SU-DHL-6 (cell line): ENCODE measurements around the gene STRADA.

Source experiments
- H2AFZ ChIP-seq: fragments of 200-600 bp; sonication (generic); 2 replicates; pipeline ENCODE4 v1.6.1; 2014; ENCODE audit warnings: low read depth, mild to moderate bottlenecking, moderate library complexity, mixed read lengths, antibody characterized with exemption, low read length; ENCODE audit not compliant: severe bottlenecking
- H3F3A ChIP-seq: fragments of 200-600 bp; shearing (Covaris generic); 2 replicates; pipeline ENCODE4 v1.6.0; 2016; ENCODE audit warnings: antibody characterized with exemption, mild to moderate bottlenecking; ENCODE audit not compliant: insufficient read depth
- H3K27ac ChIP-seq: fragments of 200-600 bp; sonication (generic); 2 replicates; pipeline ENCODE4 v1.5.1; 2016; ENCODE audit warnings: low read depth, mild to moderate bottlenecking, low read length, moderate library complexity, mixed read lengths
- H3K27me3 ChIP-seq: fragments of 200-600 bp; sonication (generic), shearing (Covaris generic); 2 replicates; pipeline ENCODE4 v1.6.0; 2014; ENCODE audit warnings: mild to moderate bottlenecking, low read length
- H3K36me3 ChIP-seq: fragments of 200-600 bp; sonication (generic); 2 replicates; pipeline ENCODE4 v1.6.1; 2014; ENCODE audit warnings: mild to moderate bottlenecking, low read length, mixed read lengths
- H3K4me2 ChIP-seq: fragments of 300-600, 200-600 bp; shearing (Covaris generic), sonication (generic); 2 replicates; pipeline ENCODE4 v1.6.0; 2014; ENCODE audit warnings: low read length, low read depth, mild to moderate bottlenecking; ENCODE audit not compliant: poor library complexity, severe bottlenecking
- H3K4me3 ChIP-seq: fragments of 200-600 bp; sonication (generic); 2 replicates; pipeline ENCODE4 v1.5.1; 2014; ENCODE audit warnings: antibody characterized with exemption, low read length, mild to moderate bottlenecking, mixed read lengths; ENCODE audit not compliant: insufficient read depth, poor library complexity, severe bottlenecking
- H3K79me2 ChIP-seq: fragments of 200-600 bp; sonication (generic); 2 replicates; pipeline ENCODE4 v1.6.1; 2014; ENCODE audit warnings: mild to moderate bottlenecking, low read length, moderate library complexity; ENCODE audit not compliant: insufficient read depth
- H3K9ac ChIP-seq: fragments of 200-600 bp; sonication (generic); 2 replicates; pipeline ENCODE4 v1.7.0; 2014; ENCODE audit warnings: mild to moderate bottlenecking, low read length
- H3K9me2 ChIP-seq: fragments of 200-600 bp; sonication (generic); replicated peaks from 2 replicates; pipeline ENCODE4 v1.6.1; 2014; ENCODE audit warnings: low read length; ENCODE audit not compliant: insufficient read depth
- H3K9me3 ChIP-seq: fragments of 200-600 bp; sonication (generic); 2 replicates; pipeline ENCODE4 v1.6.1; 2014; ENCODE audit warnings: low read length, mixed read lengths; ENCODE audit not compliant: insufficient read depth
- H4K20me1 ChIP-seq: fragments of 200-600 bp; sonication (generic); 2 replicates; pipeline ENCODE4 v1.6.1; 2014; ENCODE audit warnings: low read depth, mild to moderate bottlenecking, antibody characterized with exemption, low read length, moderate library complexity, mixed read lengths
- CTCF ChIP-seq: fragments of 200-600 bp; sonication (generic); IDR thresholded peaks from one replicate; pipeline ENCODE4 v1.5.1; 2017; ENCODE audit warnings: antibody characterized with exemption, mild to moderate bottlenecking, low read length, moderate library complexity; ENCODE audit not compliant: insufficient read depth, poor library complexity, severe bottlenecking
- EZH2phosphoT487 ChIP-seq: fragments of 200-600 bp; sonication (generic), shearing (Covaris generic); conservative IDR thresholded peaks from 2 replicates; pipeline ENCODE4 v1.6.1; 2018; ENCODE audit warnings: mild to moderate bottlenecking, antibody characterized with exemption, low read length, moderate library complexity, mixed read lengths

The STRADA gene

GRCh38 chr17:63694950-63695773, 46.4 kb downstream of the STRADA start:
- H3K9me2 ChIP-seq: no peaks in the 10 kb centered on the region
- no peak overlapping the region for H3K9ac ChIP-seq
- H3K79me2 ChIP-seq: peaks cover 12% of the 10 kb centered on the region
- no peak overlapping the region for H3K4me3 ChIP-seq
- H4K20me1 ChIP-seq: no peaks in the 10 kb centered on the region
- H3K36me3 ChIP-seq: no peaks in the 10 kb centered on the region; the same call in 1 of the 2 replicates
- no peak overlapping the region for H2AFZ ChIP-seq
- no peaks in the 10 kb centered on the region for H3K9me3 ChIP-seq
- no peaks in the 10 kb centered on the region for H3K27me3 ChIP-seq
- H3K4me2 ChIP-seq: no peak overlapping the region
- peak overlapping the region; percentile 98 for H3K27ac ChIP-seq
- H3F3A ChIP-seq: peaks cover 30% of the 10 kb centered on the region
- no peak for TF ChIP-seq CTCF

GRCh38 chr17:63694229-63694949, 47.2 kb downstream of the STRADA start:
- H3K9ac ChIP-seq: no peak overlapping the region
- H3K27ac ChIP-seq: no peak overlapping the region
- TF ChIP-seq CTCF (no peak), EZH2phosphoT487 (no peak)

GRCh38 chr17:63693411-63694113, 48.0 kb downstream of the STRADA start:
- no peaks in the 10 kb centered on the region for H3K9me2 ChIP-seq
- no peaks in the 10 kb centered on the region for H3K9me3 ChIP-seq
- peaks cover 6% of the 10 kb centered on the region for H3K79me2 ChIP-seq
- H3F3A ChIP-seq: peaks cover 30% of the 10 kb centered on the region
- no peak overlapping the region for H3K4me3 ChIP-seq
- no peak overlapping the region for H3K9ac ChIP-seq
- TF ChIP-seq EZH2phosphoT487 (no peak), CTCF (no peak)
- no peaks in the 10 kb centered on the region for H4K20me1 ChIP-seq
- no peak overlapping the region for H3K4me2 ChIP-seq
- H3K27me3 ChIP-seq: no peaks in the 10 kb centered on the region
- no peaks in the 10 kb centered on the region; the same call in 1 of the 2 replicates for H3K36me3 ChIP-seq
- H3K27ac ChIP-seq: no peak overlapping the region
- H2AFZ ChIP-seq: no peak overlapping the region

More at GRCh38 chr17:63694229-63694949, 47.2 kb downstream of the STRADA start:
- no peaks in the 10 kb centered on the region for H3K9me3 ChIP-seq
- H3K27me3 ChIP-seq: no peaks in the 10 kb centered on the region
- H2AFZ ChIP-seq: no peak overlapping the region
- H4K20me1 ChIP-seq: no peaks in the 10 kb centered on the region
- no peaks in the 10 kb centered on the region; the same call in 1 of the 2 replicates for H3K36me3 ChIP-seq
- peaks cover 30% of the 10 kb centered on the region for H3F3A ChIP-seq
- no peak overlapping the region for H3K4me2 ChIP-seq
- peaks cover 12% of the 10 kb centered on the region for H3K79me2 ChIP-seq
- H3K4me3 ChIP-seq: no peak overlapping the region
- H3K9me2 ChIP-seq: no peaks in the 10 kb centered on the region
